ENCODE data around the gene MKRN1. TPM values are rescaled to one million over a fixed set of nuclear protein-coding genes. Genes with fewer than 3 reads are reported as not detected.

Gene MKRN1, protein sequence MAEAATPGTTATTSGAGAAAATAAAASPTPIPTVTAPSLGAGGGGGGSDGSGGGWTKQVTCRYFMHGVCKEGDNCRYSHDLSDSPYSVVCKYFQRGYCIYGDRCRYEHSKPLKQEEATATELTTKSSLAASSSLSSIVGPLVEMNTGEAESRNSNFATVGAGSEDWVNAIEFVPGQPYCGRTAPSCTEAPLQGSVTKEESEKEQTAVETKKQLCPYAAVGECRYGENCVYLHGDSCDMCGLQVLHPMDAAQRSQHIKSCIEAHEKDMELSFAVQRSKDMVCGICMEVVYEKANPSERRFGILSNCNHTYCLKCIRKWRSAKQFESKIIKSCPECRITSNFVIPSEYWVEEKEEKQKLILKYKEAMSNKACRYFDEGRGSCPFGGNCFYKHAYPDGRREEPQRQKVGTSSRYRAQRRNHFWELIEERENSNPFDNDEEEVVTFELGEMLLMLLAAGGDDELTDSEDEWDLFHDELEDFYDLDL
- total RNA-seq (10 to 100 TPM; 78.1 to 87.9 TPM), polyA plus RNA-seq (ENCODE audit: insufficient read length in 6 of 6) (100 to 1,000 TPM in 4 of 6 donors, 10 to 100 TPM in 2; 97.8 to 121 (median 112) TPM)
- long read RNA-seq, donor 1, transcript MKRN1-202 (5 exons, 1,601 nt), result major isoform, 34 of 69 reads
- long read RNA-seq, donor 1, transcript MKRN1-201 (8 exons, 3,151 nt), result minor isoform, 30 of 69 reads
- long read RNA-seq, donor 1, partial matches to known transcripts, result 5 of 69 reads
- long read RNA-seq, donor 1, other reads (novel, unspliced or antisense), result 0 of 69 reads
- long read RNA-seq, donor 2, transcript MKRN1-202 (5 exons, 1,601 nt), result minor isoform, 11 of 31 reads
- long read RNA-seq, donor 2, transcript MKRN1-201 (8 exons, 3,151 nt), result major isoform, 19 of 31 reads
- long read RNA-seq, donor 2, partial matches to known transcripts, result 0 of 31 reads
- long read RNA-seq, donor 2, other reads (novel, unspliced or antisense), result 0 of 31 reads
- long read RNA-seq, donor 3, transcript MKRN1-202 (5 exons, 1,601 nt), result minor isoform, 6 of 24 reads
- long read RNA-seq, donor 3, transcript MKRN1-201 (8 exons, 3,151 nt), result major isoform, 17 of 24 reads
- long read RNA-seq, donor 3, partial matches to known transcripts, result 0 of 24 reads
- long read RNA-seq, donor 3, other reads (novel, unspliced or antisense), result 0 of 24 reads
- long read RNA-seq, donor 4, transcript MKRN1-201 (8 exons, 3,151 nt), result major isoform, 11 of 19 reads
- long read RNA-seq, donor 4, partial matches to known transcripts, result 1 of 19 reads
- long read RNA-seq, donor 4, other reads (novel, unspliced or antisense), result 3 of 19 reads
- long read RNA-seq, donor 5, transcript MKRN1-202 (5 exons, 1,601 nt), result minor isoform, 14 of 36 reads
- long read RNA-seq, donor 5, transcript MKRN1-201 (8 exons, 3,151 nt), result major isoform, 21 of 36 reads
- long read RNA-seq, donor 5, partial matches to known transcripts, result 0 of 36 reads
- long read RNA-seq, donor 5, other reads (novel, unspliced or antisense), result 0 of 36 reads
- long read RNA-seq, donor 6, transcript MKRN1-202 (5 exons, 1,601 nt), result minor isoform, 14 of 30 reads
- long read RNA-seq, donor 6, transcript MKRN1-201 (8 exons, 3,151 nt), result major isoform, 16 of 30 reads
- long read RNA-seq, donor 6, partial matches to known transcripts, result 0 of 30 reads
- long read RNA-seq, donor 6, other reads (novel, unspliced or antisense), result 0 of 30 reads
- long read RNA-seq, donor 7, transcript MKRN1-201 (8 exons, 3,151 nt), result major isoform, 11 of 19 reads
- long read RNA-seq, donor 7, transcript MKRN1-202 (5 exons, 1,601 nt), result minor isoform, 8 of 19 reads
- long read RNA-seq, donor 7, partial matches to known transcripts, result 0 of 19 reads
- long read RNA-seq, donor 7, other reads (novel, unspliced or antisense), result 0 of 19 reads
- long read RNA-seq, donor 8, transcript MKRN1-201 (8 exons, 3,151 nt), result major isoform, 20 of 24 reads
- long read RNA-seq, donor 8, partial matches to known transcripts, result 0 of 24 reads
- long read RNA-seq, donor 8, other reads (novel, unspliced or antisense), result 0 of 24 reads
- long read RNA-seq, donor 9, result 0 reads
- long read RNA-seq, donor 10, partial matches to known transcripts, result 1 of 9 reads
- long read RNA-seq, donor 10, other reads (novel, unspliced or antisense), result 1 of 9 reads
- long read RNA-seq, donor 11, transcript MKRN1-202 (5 exons, 1,601 nt), result major isoform, 30 of 54 reads
- long read RNA-seq, donor 11, transcript MKRN1-201 (8 exons, 3,151 nt), result minor isoform, 18 of 54 reads
- long read RNA-seq, donor 11, partial matches to known transcripts, result 6 of 54 reads
- long read RNA-seq, donor 11, other reads (novel, unspliced or antisense), result 0 of 54 reads
- long read RNA-seq, donor 12, transcript MKRN1-201 (8 exons, 3,151 nt), result major isoform, 19 of 32 reads
- long read RNA-seq, donor 12, transcript MKRN1-202 (5 exons, 1,601 nt), result minor isoform, 11 of 32 reads
- long read RNA-seq, donor 12, partial matches to known transcripts, result 0 of 32 reads
- long read RNA-seq, donor 12, other reads (novel, unspliced or antisense), result 0 of 32 reads

GRCh38 chr7:140479062-140479738 lies at the start of gene MKRN1:
Gene MKRN1, minus strand, starts transcription at chr7:140479505. Its CDS starts 161 bp downstream, at chr7:140479344.
- Histone ChIP-seq H3K27ac (peak within 1 kb of the TSS; percentile 91 to 94), H3K27me3 (no peaks in the 10 kb centered on the region), H3K9me3 (no peaks in the 10 kb centered on the region), H3K36me3 (no peaks in the 10 kb centered on the region), H3K4me1 (peaks cover 5 to 41% of the 10 kb centered on the region in 2 donors), H3K4me3 (peak within 1 kb of the TSS; percentile 77 to 100)
- intact Hi-C loops (cut with DNase I), result no loop called here
- ATAC-seq (peak; percentile 97), DNase-seq (peak; percentile 81 to 99 (median 96))
- TF ChIP-seq, protein P1, sequence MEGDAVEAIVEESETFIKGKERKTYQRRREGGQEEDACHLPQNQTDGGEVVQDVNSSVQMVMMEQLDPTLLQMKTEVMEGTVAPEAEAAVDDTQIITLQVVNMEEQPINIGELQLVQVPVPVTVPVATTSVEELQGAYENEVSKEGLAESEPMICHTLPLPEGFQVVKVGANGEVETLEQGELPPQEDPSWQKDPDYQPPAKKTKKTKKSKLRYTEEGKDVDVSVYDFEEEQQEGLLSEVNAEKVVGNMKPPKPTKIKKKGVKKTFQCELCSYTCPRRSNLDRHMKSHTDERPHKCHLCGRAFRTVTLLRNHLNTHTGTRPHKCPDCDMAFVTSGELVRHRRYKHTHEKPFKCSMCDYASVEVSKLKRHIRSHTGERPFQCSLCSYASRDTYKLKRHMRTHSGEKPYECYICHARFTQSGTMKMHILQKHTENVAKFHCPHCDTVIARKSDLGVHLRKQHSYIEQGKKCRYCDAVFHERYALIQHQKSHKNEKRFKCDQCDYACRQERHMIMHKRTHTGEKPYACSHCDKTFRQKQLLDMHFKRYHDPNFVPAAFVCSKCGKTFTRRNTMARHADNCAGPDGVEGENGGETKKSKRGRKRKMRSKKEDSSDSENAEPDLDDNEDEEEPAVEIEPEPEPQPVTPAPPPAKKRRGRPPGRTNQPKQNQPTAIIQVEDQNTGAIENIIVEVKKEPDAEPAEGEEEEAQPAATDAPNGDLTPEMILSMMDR (IDR thresholded peaks at IDR 0.05), result no peak

- Histone ChIP-seq H3K27ac (no peak overlapping the region), H3K4me1 (peaks cover 0 to 6% of the 10 kb centered on the region in 2 donors), H3K27me3 (peaks cover 0 to 19% of the 10 kb centered on the region in 2 donors), H3K4me3 (no peak overlapping the region), H3K36me3 (no peaks in the 10 kb centered on the region), H3K9me3 (no peaks in the 10 kb centered on the region)
- intact Hi-C loops (cut with DNase I), result no loop called here
- DNase-seq (no peak), ATAC-seq (no peak)
- TF ChIP-seq, protein P1 (IDR thresholded peaks at IDR 0.05), result no peak
Observed at GRCh38 chr7:140526787-140527664, 47.7 kb upstream of the MKRN1 start.

DNA sequence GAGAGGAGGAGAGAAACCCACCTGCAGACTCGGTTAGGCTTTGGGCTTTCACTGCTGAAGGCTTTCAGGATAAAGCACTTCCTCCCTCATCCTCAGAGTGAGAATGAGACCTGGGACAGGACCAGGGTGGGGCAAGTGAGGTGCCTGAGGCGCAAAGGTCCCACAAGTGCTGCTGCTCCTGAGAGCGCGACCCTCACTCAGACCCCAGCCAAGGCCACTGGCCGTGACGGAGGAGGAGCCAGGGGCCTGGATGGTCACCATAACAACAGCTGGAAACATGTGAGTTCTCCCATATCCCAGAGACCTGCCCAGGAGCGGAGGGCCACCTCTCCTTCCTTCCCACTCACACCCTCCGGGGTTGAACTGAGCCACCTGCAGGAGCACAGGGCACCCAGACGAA lies 46.9 kb upstream of the MKRN1 start:
- H3K4me3 ChIP-seq, result no peak overlapping the region
- peaks cover 0 to 19% of the 10 kb centered on the region in 2 donors for H3K27me3 ChIP-seq
- intact Hi-C loops (cut with DNase I), result no loop called here
- TF ChIP-seq, protein P1 (IDR thresholded peaks at IDR 0.05), result no peak
- H3K9me3 ChIP-seq, result no peaks in the 10 kb centered on the region
- H3K27ac ChIP-seq, result no peak overlapping the region
- peaks cover 0 to 6% of the 10 kb centered on the region in 2 donors for H3K4me1 ChIP-seq
- ATAC-seq (no peak), DNase-seq (no peak)
- no peaks in the 10 kb centered on the region for H3K36me3 ChIP-seq

All from left lung (tissue), 14 donors.